Body of pancreas (tissue), 4 donors: ENCODE results near the gene SLC38A10. TPM values are rescaled to one million over a fixed set of nuclear protein-coding genes. Genes with fewer than 3 reads are reported as not detected.

ENCODE experiments used
- ATAC-seq: fragments of 150-250 bp; one replicate; pipeline ENCODE4 v1.9.1; 2016
- DNase-seq, 4 donors: peaks; one replicate each; pipeline ENCODE4 v3.0.0-alpha.2; 2019
- H3K27ac ChIP-seq, 4 donors: fragments of 200-600 bp; sonication (generic); 1 replicate in 3 of 4; 2 replicates in 1 of 4; pipeline versions ENCODE4 v1.5.1 to v1.6.1; 2016 to 2019; ENCODE audit warnings: mild to moderate bottlenecking in 1 of 4, mixed read lengths in 1 of 4, moderate library complexity in 1 of 4
- H3K27me3 ChIP-seq, 2 donors: fragments of 200-600 bp; sonication (generic); one replicate each; pipeline ENCODE4 v1.6.0; 2016; ENCODE audit warnings: mild to moderate bottlenecking in 1 of 2
- H3K36me3 ChIP-seq, 2 donors: fragments of 200-600 bp; sonication (generic); replicated peaks in 1 of 2; 2 replicates each; pipeline ENCODE4 v1.5.1; 2016; ENCODE audit warnings: low read depth in 2 of 2; ENCODE audit not compliant: insufficient read depth in 1 of 2
- H3K4me1 ChIP-seq: fragments of 200-600 bp; sonication (generic); one replicate; pipeline ENCODE4 v1.6.0; 2016
- H3K4me3 ChIP-seq, 2 donors: fragments of 200-600 bp; sonication (generic); 1 replicate in 1 of 2; 2 replicates in 1 of 2; pipeline ENCODE4 v1.5.1; 2016 to 2019
- H3K9me3 ChIP-seq, 3 donors: fragments of 200-600 bp; sonication (generic); 1 replicate in 2 of 3; 2 replicates in 1 of 3; pipeline ENCODE4 v1.5.1; 2016
- POLR2A ChIP-seq, 3 donors: fragments of 450-650 bp; IDR thresholded peaks; one replicate each; pipeline ENCODE4 v1.6.1; 2016; ENCODE audit warnings: antibody characterized with exemption in 3 of 3, mild to moderate bottlenecking in 2 of 3
- WGBS, 2 donors: methylation state at CpG; one replicate each; pipeline ENCODE4 v1.1.5; 2017; 5-methylcytosine and 5-hydroxymethylcytosine counted together
- intact Hi-C: fragments of 100-400 bp; cut with DNase I; formaldehyde crosslinking; loops from one replicate; pipeline ENCODE4 v1.15.1; 2023
- total RNA-seq, 2 donors: library from RNA; depleted of rRNA; stranded (reverse); fragments of >200 nt; gene quantifications; one replicate each; pipeline ENCODE4 v1.1.0, GENCODE V29; 2016
- TF ChIP-seq, protein P1 (sequence below), 7 experiments: fragments of 450-650 bp in 4 of 7; fragments of 200-600 bp in 3 of 7; sonication (generic) in 3 of 7; IDR thresholded peaks; one replicate each; pipeline ENCODE4 v1.5.1; 2016 to 2019; ENCODE audit warnings: antibody characterized with exemption in 7 of 7

The SLC38A10 gene
- total RNA-seq, 2 donors from 2014 or later, result 102 to 203 TPM

DNA sequence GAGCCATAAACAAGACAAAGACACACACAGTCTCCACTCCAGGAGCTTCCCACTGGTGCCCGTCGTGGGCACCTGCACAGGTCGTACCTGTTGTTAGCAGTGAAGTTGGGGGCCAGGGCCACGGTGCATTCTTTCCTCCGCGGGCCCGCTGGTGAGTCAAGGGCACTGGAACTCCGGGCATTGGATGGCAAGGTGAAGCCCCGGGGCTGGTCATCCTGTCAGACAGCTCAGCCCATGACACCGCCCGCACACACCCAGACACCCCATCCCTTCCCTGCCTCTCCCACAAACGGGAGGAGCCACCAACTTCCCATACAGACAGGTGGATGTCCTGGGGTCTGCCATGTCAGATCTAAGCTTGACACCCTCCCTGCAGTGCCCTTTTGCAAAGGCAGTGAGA lies 88.5 kb downstream of the SLC38A10 start:
- intact Hi-C loops, result no loop called here
- Histone ChIP-seq H3K27ac (no peak overlapping the region), H3K27me3 (no peaks in the 10 kb centered on the region), H3K4me1 (no peaks in the 10 kb centered on the region), H3K36me3 (no peaks in the 10 kb centered on the region), H3K4me3 (no peak overlapping the region), H3K9me3 (no peaks in the 10 kb centered on the region)
- no peak for DNase-seq
- no peak for ATAC-seq
- WGBS, 2 donors, result 90 to 97% methylated on average over 11 to 12 of the region's 12 CpGs
- TF ChIP-seq, protein P1, sequence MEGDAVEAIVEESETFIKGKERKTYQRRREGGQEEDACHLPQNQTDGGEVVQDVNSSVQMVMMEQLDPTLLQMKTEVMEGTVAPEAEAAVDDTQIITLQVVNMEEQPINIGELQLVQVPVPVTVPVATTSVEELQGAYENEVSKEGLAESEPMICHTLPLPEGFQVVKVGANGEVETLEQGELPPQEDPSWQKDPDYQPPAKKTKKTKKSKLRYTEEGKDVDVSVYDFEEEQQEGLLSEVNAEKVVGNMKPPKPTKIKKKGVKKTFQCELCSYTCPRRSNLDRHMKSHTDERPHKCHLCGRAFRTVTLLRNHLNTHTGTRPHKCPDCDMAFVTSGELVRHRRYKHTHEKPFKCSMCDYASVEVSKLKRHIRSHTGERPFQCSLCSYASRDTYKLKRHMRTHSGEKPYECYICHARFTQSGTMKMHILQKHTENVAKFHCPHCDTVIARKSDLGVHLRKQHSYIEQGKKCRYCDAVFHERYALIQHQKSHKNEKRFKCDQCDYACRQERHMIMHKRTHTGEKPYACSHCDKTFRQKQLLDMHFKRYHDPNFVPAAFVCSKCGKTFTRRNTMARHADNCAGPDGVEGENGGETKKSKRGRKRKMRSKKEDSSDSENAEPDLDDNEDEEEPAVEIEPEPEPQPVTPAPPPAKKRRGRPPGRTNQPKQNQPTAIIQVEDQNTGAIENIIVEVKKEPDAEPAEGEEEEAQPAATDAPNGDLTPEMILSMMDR (IDR thresholded peaks at IDR 0.05), result no peak
- TF ChIP-seq POLR2A (IDR thresholded peaks at IDR 0.05), result no peak

DNA sequence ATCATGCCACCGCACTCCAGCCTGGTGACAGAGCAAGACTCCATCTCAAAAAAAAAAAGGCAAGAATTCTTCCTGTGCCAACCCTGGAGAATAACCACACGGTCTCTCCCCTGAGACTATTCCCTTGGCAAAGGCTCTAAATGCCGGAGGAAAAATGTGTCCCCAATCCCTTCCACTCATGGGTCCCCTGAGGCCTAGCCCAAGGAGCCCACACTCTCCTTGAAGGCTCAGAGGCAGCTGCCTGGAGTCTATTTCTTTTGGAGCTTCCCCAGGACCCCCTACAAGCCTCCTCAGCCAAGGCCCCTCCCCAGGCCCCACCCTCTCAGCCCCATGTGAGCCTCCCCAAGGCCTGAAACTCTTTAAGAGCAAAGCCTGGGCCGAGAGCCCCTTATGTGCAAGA lies 88.9 kb downstream of the SLC38A10 start:
- intact Hi-C loops, result no loop called here
- no peak for TF ChIP-seq POLR2A (IDR thresholded peaks at IDR 0.05)
- TF ChIP-seq, protein P1 (IDR thresholded peaks at IDR 0.05), result no peak
- WGBS, 2 donors, result 80 to 84% methylated on average over 4 of the region's 4 CpGs
- Histone ChIP-seq H3K4me3 (no peak overlapping the region), H3K4me1 (peaks cover under 1% of the 10 kb centered on the region), H3K27ac (no peak overlapping the region), H3K36me3 (no peaks in the 10 kb centered on the region), H3K9me3 (no peaks in the 10 kb centered on the region), H3K27me3 (no peaks in the 10 kb centered on the region)
- DNase-seq, result no peak
- ATAC-seq, result no peak

DNA sequence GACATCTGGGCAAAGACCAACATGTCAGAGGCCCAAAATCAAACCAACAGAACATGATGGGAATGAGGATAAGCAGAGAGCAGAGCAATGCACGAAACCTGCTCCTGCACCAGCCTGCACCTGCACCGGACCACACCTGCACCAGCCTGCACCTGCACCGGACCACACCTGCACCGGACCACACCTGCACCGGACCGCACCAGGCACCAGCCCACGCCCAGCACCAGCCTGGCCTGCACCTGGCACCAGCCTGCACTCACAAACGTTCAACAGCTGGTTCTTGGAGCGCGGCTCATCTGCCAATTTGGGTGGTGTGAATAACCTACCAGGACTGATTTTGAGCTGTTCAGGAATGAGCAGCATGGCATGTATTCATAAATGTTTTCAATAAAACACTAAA lies 90.5 kb downstream of the SLC38A10 start:
- TF ChIP-seq, protein P1 (IDR thresholded peaks at IDR 0.05), result no peak
- TF ChIP-seq POLR2A (IDR thresholded peaks at IDR 0.05), result no peak
- H3K27ac ChIP-seq, result no peak overlapping the region
- peaks cover 9% of the 10 kb centered on the region for H3K4me1 ChIP-seq
- no peaks in the 10 kb centered on the region for H3K9me3 ChIP-seq
- no peak for ATAC-seq
- intact Hi-C loops, result no loop called here
- no peaks in the 10 kb centered on the region for H3K27me3 ChIP-seq
- 73% methylated on average over 10 of the region's 10 CpGs; no CpG with 5 or more reads in 1 of the 2 donors for WGBS, 2 donors
- no peaks in the 10 kb centered on the region for H3K36me3 ChIP-seq
- H3K4me3 ChIP-seq, result no peak overlapping the region
- DNase-seq, result no peak

DNA sequence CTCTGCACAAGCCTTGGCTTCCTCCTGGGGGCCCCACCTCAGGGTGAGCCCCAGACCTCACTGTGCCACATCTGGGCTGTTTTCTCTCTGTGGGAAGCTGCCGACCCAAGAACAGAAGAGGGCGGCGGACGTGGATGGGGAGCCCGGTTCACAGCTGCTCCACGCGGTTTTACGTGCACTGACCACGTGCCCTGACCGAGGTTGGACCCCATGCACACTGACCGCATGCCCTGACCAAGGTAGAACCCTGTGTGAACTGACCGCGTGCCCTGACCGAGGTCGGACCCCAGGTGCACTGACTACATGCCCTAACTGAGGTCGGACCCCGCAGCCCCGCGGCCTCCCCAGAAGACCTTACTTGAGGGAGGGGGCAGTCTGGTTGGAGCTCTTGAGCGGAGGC lies 92.0 kb downstream of the SLC38A10 start:
- no peaks in the 10 kb centered on the region for H3K27me3 ChIP-seq
- H3K36me3 ChIP-seq, result no peaks in the 10 kb centered on the region
- H3K9me3 ChIP-seq, result no peaks in the 10 kb centered on the region
- intact Hi-C loops, result no loop called here
- no peak for TF ChIP-seq POLR2A (IDR thresholded peaks at IDR 0.05)
- TF ChIP-seq, protein P1 (IDR thresholded peaks at IDR 0.05), result no peak
- no peak overlapping the region for H3K4me3 ChIP-seq
- ATAC-seq, result no peak
- 95 to 96% methylated on average over 13 to 20 of the region's 20 CpGs for WGBS, 2 donors
- no peak for DNase-seq
- no peak overlapping the region for H3K27ac ChIP-seq
- H3K4me1 ChIP-seq, result peaks cover 9% of the 10 kb centered on the region

DNA sequence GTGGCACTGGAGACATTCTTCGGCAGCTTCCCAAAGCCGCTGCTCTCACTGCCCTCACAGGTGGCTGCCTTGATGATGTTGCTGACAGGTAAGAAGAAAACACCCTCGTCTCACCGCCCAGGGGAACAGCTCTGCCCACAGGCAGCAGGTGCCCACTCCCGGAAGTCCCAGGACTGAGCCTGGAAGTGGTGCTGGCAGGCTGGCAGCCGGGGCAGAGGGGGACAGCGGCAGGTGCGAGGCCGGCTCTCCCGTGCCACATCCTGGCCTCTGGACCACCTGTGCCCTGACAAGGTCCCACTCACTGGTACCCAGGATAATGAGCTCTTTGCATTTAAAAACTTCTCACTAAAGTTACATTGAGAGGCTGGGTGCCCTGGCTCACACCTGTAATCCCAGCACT lies 92.8 kb downstream of the SLC38A10 start:
- TF ChIP-seq POLR2A (IDR thresholded peaks at IDR 0.05), result no peak
- TF ChIP-seq, protein P1 (IDR thresholded peaks at IDR 0.05), result no peak
- Histone ChIP-seq H3K36me3 (no peaks in the 10 kb centered on the region), H3K27ac (no peak overlapping the region), H3K27me3 (no peaks in the 10 kb centered on the region), H3K4me3 (no peak overlapping the region), H3K9me3 (no peaks in the 10 kb centered on the region), H3K4me1 (peaks cover 9% of the 10 kb centered on the region)
- no peak for DNase-seq
- intact Hi-C loops, result no loop called here
- ATAC-seq, result no peak
- 80 to 95% methylated on average over 1 to 10 of the region's 10 CpGs for WGBS, 2 donors
